GM19455 (cell line): ENCODE results near the gene CIART.
"Not testable (repeated sequence)": the region's sequence is repeated elsewhere in the genome, so short reads cannot be mapped to it uniquely, and the experiment has no call there.

Experiments used
- ATAC-seq: cut with Tn5 transposase; IDR thresholded peaks from one replicate; pipeline ENCODE4 v1.9.1; 2021; ENCODE audit not compliant: unreplicated experiment

The CIART gene

DNA sequence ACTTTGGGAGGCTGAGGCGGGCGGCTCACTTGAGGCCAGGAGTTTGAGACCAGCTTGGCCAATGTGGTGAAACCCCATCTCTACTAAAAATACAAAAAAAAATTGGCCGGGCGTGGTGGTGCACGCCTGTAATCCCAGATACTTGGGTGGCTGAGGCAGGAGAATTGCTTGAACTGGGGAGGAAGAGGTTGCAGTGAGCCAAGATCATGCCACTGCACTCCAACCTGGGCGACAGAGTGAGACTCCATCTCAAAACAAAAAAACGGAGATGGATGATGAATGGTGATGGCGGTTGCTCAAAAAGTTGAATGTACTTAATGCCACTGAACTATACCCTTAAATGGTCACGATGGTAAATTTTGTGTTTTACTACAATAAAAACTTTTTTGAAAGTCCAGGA lies 26.2 kb downstream of the CIART start:
- not testable (repeated sequence) for ATAC-seq

DNA sequence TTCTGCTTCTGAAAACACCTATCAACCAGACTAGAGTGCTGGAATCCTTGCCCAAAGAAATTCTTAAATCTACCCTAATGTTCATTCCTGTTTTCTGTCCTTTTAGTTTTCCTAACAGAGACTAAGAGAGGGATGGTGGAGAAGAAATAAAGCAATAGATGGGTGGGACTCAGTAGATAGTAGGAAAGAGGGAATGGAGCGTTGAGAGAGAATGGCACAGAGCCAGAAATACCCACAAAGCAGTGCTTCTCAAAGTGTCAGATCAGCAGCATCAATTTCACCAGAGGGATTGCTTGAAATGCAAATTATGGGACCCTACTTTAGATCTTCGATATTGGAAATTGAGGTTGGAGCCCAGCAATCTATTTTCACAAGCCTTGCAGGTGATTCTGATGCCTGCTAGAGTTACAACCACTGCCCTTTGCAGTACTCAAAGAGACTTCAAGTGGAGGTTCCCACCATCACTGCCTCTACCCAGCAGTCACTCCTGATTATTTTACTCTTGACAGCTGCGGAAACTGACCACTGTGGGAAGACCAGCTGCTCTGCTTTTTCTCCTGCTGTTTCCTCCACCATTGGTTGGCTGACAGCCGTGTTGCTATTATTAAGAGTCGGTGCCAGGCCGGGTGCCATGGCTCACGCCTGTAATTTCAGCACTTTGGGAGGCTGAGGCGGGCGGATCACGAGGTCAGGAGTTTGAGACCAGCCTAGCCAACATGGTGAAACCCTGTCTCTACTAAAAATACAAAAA lies 27.6 kb downstream of the CIART start:
- no peak for ATAC-seq

DNA sequence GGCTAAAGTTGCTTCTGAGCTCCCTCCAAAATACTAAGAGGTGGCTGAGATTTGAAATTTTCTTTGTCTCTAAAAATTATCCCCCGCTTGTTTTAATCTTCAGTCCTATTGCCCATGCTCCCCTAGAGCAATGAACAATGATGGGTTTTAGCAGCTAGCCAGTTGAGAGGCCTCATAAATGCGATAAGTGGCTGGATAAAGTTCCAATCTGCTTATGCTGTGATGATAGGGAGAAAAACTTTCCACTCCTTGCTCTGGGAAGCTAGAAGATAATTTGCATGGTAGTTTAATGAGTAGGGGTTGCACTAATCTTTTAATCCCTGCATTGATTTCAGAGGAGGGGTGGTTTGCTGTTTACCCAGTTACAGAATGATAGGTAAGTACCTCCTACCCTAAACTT lies 29.4 kb downstream of the CIART start:
- no peak for ATAC-seq

DNA sequence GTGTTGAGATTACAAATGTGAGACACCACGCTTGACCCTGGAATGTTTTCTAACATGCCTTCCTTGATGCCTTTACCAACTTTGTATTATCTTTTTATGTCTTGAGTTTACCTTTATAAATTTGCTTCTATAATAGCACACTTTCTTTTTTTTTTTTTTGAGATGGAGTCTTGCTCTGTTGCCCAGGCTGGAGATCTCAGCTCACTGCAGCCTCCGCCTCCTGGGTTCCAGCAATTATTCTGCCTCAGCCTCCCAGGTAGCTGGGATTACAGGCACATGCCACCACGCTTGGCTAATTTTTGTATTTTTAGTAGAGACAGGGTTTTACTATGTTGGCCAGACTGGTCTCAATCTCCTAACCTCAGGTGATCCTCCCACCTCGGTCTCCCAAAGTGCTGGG lies 32.3 kb downstream of the CIART start:
- ATAC-seq: not testable (repeated sequence)

DNA sequence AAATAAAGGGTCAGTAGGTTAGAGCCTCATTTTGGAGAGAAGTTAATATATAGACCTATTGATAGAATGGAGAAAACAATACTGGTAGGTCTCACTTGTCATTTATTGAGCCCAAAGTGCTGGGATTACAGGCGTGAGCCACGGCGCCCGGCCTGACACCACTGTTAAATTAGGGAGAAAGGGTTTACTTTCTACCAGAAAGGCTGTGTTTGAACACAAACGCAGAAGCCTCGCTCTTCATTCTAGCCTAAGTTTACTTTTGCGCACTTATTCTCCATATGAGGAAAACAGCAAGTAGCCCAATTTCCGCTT lies 38.3 kb downstream of the CIART start:
- no peak for ATAC-seq

DNA sequence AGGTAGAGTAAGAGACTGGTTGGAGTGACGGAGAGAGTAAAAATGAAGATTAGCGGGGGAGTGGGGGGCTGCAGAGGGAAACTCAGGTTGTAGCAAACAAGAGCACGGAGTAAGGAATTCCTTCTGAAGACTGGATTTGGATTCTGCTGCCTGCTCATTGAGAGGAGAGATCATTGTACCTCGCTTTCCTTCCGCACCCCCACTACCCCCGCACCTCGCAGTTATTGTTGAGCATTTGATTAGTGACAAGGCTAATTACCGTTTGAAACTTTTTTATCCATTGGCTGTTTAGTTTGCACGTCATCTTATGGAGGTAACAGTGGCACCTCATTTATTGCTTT lies 39.4 kb downstream of the CIART start:
- ATAC-seq: no peak

DNA sequence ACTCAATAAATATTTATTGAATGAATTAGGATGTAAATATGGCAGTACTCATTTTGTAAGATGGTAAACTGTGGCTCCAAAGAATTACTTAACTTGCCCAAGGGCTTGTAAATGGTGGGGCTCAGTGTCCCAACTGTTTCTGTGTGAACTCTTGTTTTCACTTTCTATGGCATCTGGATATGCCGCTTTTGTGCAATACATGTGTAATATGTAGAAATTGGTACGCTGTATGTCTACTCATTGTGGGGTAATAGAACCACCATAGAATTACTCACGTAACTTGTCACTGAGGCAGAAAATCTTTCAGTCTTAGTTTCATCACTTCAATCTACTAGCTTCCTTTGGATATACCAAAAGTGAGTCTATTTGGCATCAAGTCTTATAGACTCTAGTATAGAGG lies 40.0 kb downstream of the CIART start:
- ATAC-seq: no peak

DNA sequence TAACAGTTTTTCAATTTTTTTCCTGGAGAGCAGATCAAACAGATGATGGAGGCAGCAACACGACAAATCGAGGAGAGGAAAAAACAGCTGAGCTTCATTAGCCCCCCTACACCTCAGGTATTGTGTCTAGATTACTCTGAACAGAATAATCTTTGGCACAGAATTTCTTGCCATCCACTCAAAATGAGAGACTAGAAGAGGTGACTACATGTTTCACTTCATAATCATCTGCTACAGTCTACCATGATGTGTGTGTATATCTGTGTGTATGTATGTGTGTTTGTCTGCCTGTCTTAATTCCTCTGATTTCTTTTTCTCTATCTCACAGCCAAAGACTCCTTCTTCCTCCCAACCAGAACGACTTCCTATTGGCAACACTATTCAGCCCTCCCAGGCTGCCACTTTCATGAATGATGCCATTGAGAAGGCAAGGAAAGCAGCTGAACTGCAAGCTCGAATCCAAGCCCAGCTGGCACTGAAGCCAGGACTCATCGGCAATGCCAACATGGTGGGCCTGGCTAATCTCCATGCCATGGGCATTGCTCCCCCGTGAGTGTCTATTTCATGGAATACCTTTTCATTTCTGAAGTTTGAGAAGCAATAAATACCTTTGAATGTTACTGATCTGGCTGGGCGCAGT lies 50.4 kb downstream of the CIART start:
- no peak for ATAC-seq
